GM21360 (cell line): ENCODE results near the gene TOE1.
"Not testable (repeated sequence)": the region's sequence is repeated elsewhere in the genome, so short reads cannot be mapped to it uniquely, and the experiment has no call there.

Experiments used
- ATAC-seq: cut with Tn5 transposase; IDR thresholded peaks from one replicate; pipeline ENCODE4 v1.9.1; 2021; ENCODE audit warnings: mild to moderate bottlenecking, moderate library complexity; ENCODE audit not compliant: unreplicated experiment

TOE1 gene

GRCh38 chr1:45354838-45355237 is 14.9 kb downstream of the TOE1 start:
- no peak for ATAC-seq

- no peak for ATAC-seq
Observed at GRCh38 chr1:45355683-45356082, 15.7 kb downstream of the TOE1 start.

GRCh38 chr1:45356186-45356585 is 16.2 kb downstream of the TOE1 start:
- no peak for ATAC-seq

- ATAC-seq: no peak
Observed at GRCh38 chr1:45359882-45360513, 20.0 kb downstream of the TOE1 start.

DNA sequence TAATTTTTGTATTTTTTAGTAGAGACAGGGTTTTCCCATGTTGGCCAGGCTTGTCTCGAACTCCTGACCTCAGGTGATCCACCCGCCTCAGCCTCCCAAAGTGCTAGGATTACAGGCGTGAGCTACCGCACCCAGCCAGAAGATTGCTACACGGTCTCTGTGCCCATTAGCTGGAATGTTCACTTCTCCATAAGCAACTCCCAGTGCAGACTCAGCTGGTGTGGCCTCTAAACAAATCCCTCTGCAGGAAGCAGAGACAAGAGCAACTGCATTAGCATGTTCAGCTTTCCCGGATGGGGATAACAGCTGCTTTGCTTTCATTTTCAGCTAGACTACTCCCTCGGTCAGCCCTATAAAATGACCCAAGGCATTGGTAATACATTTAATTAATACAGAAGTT is 21.0 kb downstream of the TOE1 start:
- ATAC-seq: not testable (repeated sequence)

DNA sequence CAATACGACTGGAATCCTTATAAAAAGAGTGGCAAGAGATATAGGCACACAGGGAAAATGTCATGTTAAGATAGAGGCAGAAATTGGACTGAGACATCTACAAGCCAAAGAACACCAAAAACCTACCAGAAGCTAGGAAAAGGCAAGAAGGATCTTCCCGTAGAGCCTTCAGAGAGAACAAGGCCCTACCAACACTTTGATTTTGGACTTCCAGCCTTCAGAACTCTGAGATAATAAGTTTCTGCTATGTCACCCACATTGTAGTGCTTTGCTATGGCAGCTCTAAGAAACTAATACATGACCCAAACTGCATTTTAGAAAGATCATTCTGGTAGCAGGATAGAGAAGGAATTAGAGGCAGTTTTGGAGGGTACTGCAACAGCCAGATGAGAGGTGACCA is 24.3 kb downstream of the TOE1 start:
- no peak for ATAC-seq

DNA sequence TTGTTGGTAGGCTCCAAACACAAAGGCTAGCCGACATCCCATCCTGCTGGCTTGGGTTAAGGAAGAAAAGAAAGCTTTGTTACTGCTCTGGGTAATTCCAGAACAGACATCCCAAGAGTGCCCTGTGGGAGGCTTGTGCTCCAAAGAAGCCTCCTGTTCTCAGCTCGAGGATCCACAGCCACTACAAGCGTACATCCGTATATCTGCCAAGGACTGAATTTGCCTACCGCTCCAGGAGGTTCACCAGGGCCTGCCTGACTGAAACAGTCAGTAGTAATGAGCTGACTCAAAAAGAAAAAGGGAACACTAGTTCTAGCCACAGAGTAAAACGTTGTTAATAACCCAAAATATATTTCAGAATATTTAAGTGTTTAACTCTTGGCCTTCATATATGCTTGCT is 25.1 kb downstream of the TOE1 start:
- peak; percentile 82 for ATAC-seq

DNA sequence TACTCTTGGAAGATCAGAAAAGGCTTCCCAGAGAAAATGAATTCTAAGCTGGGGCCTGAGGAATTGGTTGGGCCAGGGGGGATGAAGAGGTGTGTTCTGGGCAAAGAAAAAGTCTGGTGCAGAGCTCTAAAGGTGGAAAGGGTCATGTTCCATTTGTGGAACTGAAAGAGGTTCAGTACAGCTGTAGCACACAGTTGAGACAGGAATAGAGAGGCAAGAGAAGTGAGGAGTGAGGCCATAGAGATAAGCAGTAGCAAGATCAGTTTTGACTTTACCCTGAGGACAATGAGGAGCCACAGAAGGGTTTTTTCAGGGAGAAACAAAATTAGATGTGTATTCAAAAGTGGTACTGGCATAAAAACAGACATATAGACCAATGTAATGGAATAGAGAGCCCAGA is 30.6 kb downstream of the TOE1 start:
- ATAC-seq: no peak

- no peak for ATAC-seq
Observed at GRCh38 chr1:45373573-45373972, 33.6 kb downstream of the TOE1 start.

DNA sequence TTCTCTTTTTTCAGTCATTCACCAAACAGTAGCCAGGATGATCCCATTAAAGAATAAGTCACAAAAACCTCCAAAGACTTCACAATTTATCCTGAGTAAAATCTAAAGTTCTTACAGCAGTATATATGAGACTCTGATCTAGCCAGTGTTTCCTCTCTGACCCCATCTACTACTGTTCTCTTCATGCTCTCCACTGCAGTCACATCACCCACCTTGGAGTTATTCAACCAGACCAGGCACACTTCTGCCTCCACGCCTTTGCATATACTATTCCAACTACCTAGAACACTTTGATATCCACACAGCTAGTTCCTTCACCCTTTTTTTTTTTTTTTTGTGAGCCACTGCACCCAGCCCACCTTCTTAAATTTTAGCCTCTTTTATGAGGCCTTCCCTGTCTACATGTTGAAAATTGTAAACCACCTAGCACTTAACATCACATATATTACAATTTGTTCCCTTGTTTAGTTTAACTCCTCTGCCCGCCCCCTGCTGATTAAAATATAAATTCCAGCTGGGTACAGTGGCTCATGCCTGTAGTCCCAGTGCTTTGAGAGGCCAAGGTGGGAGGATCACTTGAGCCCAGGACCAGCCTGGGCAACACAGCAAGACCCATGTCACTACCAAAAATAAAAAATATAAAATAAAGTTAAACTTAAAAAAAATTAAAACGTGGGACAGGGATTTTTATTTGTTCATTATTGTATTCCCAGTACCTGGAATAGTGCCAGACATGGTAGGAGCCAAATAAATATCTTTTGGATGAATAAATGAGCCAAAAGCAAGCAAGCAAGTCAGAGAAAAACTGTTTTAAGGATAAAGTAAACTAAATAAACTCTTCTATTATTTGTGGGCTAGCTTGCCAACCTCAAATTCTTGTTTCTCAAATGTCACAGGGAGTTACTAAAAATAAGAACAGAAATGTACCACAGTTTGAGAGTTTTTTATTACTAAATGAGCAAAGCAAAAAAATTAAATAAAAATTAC is 35.4 kb downstream of the TOE1 start:
- ATAC-seq: no peak

- ATAC-seq: no peak
Observed at GRCh38 chr1:45378184-45378583, 38.2 kb downstream of the TOE1 start.

GRCh38 chr1:45379524-45379923 is 39.6 kb downstream of the TOE1 start:
- ATAC-seq: no peak

DNA sequence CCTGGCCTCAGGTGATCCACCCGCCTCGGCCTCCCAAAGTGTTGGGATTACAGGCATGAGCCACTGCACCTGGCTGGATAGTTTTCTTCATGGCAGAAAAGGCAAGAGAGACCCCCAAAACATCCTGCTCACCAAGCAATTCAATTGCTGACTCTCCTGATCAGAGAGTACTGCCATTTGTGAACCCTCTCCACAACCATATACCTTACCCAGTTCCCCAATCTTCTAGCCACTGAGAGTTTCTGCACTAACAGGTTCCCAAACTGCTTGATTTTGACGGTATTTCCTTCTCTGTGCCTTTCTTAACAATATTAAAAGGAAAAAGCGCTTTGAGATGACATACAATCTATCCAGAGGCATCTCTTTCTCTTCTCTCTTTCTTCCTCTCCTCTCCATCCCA is 40.2 kb downstream of the TOE1 start:
- ATAC-seq: no peak

DNA sequence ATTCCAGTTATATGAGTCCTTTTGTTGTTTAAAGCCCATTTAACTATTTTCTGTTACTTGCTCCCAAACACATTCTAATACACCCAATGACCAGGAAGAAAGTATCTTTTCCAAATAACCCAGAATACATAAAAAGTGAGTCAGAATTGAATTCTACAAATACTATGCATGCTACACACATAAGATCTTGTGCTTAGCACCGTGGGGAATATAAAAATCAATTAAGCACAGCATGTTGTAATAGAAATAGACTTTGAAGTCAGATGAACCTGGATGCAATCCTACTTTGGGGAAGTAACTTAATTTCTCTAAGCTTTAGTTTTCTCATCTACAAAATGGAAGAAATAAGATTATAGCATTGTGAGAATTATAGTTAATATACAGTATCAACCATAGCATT is 40.8 kb downstream of the TOE1 start:
- no peak for ATAC-seq

DNA sequence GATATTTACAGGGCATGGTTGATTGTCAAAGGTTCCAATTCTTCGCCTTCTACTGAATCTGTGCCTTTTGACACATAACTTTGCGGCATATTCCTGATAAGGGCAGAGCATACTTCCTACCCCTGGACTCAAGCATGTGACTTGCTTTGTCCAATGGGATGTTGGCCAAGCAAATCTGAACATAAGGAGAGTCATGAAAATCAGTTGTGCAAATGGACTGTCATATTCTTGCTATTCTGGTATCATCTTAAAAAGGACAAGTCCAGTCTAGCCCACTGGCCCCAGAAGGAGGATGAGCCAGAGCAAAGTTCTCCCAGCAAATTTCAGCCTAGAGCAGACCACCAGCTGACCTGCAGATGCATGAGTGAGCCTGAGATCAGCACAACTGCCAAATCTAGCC is 41.3 kb downstream of the TOE1 start:
- no peak for ATAC-seq

DNA sequence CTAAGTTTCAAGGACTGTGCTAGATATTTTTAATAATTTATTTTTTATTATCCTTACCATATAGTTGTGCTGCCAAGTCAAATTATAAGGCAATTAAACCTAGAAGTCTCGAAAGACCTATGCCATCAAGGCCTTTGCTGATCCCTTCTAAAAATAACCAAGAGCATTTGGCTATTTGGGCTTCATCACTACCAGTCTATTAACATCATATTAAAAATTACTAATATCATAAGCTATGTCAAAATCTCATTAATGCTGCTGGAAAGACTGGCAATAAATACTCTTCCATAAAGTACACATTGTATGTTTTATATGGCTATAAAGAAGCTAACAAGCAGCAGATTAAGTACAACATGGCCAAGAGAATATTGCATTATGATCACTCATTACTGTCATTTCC is 43.2 kb downstream of the TOE1 start:
- ATAC-seq: no peak

- ATAC-seq: not testable (repeated sequence)
Observed at GRCh38 chr1:45384213-45384612, 44.2 kb downstream of the TOE1 start.

GRCh38 chr1:45385302-45385701 is 45.3 kb downstream of the TOE1 start:
- ATAC-seq: no peak

- no peak for ATAC-seq
Observed at GRCh38 chr1:45386219-45386618, 46.2 kb downstream of the TOE1 start.
